Glomerular visceral epithelial cell (primary cell): ENCODE results near the gene TMEM178B.

Experiments used
- DNase-seq: peaks from one replicate; pipeline ENCODE4 v3.0.0-alpha.2; 2016; ENCODE audit errors: extremely low spot score

TMEM178B gene

DNA sequence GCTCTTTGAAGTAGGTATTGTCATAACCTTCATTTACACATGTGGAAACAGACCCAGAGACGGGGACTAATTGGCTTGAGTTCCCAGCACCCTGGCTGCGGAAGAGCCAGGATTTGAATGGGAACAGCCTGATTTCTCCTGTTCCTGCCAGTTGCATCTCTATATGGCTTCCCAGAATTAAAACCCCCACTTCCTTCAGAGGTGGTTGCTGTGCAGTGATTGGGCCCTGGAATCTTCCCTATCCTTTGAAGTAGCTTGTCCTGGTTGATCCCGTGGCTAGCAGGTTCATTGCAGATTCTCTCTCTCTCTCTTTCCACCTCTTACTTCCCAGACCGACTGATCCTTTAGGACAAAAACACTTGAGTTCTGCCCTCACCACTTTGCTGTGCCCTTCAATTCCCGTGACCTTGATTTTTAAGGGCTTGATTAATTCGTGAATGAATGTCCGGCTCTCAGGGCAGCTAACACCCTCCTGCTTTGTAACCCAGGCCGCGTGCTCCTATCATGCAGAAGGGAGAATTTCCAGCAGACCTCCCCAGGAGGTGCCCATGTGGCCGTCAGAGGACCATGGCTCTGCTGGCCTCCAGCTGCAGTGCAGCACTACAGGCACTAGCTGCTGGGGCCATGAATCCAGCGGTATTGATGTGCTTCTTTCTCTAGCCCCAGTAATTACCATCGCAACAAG is 356.7 kb downstream of the TMEM178B start:
- DNase-seq: no peak

- no peak for DNase-seq
Measured at GRCh38 chr7:141431140-141431479, 357.2 kb downstream of the TMEM178B start.

GRCh38 chr7:141431711-141432110 is 357.8 kb downstream of the TMEM178B start:
- DNase-seq: no peak

DNA sequence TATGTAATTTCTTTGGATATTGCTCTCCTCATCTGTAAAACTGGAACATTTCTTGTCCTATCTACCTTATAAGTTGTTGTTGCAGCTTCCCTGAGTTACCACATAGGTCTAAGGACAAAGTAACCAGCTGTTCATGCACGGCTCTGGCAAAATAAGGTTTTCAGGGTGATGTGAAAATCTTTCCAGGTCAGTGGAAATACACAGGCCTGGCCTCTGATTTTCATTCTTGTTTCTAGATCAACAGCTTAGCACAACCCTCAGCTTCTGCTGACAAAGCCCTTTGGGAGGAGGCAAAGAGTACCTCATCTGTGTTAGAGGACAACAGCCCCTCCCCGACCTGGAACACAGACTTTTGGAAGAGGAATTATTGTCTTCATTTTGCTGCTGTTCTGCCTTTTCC is 359.8 kb downstream of the TMEM178B start:
- no peak for DNase-seq

- DNase-seq: no peak
Measured at GRCh38 chr7:141436139-141436538, 362.3 kb downstream of the TMEM178B start.

- DNase-seq: peak; percentile 18
Measured at GRCh38 chr7:141436575-141437075, 362.8 kb downstream of the TMEM178B start.

GRCh38 chr7:141439164-141439563 is 365.3 kb downstream of the TMEM178B start:
- no peak for DNase-seq

- DNase-seq: no peak
Measured at GRCh38 chr7:141439776-141440175, 365.9 kb downstream of the TMEM178B start.

DNA sequence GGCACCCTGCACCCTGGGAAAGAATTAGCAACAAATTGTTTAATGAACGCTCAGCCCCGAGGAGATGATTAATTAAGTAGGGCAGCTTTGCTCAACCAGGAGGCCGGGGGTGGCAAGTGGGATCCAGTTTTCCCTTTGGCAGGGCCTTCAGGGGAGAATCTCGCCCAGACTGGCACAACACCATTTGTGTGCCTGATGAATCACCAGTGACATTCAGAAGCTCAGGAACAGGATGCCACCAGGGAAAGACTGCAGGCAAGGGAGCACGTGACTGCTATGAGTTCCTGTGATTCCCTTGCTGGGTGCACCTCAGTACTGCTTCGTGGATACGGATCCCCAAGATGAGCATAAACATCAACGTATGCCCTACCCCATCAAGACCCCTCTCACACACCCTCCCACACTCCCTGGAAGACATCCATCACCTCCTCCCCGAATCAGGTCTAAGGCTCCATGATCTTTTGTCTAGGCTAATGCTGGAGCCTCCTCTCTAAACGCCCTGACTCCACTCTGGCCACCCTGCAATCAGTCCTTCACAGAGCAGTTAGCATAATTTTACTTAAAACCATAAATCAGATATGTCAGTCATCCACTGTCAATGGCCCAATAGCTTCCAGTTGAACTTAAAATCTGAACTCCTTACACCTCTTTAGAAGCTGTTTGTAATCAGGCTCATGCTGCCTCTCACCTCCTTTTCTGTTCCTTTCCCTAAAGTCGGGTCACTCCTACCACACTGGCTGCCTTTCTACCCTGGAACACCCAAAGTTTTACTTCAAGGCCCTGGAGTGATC is 368.2 kb downstream of the TMEM178B start:
- DNase-seq: no peak

DNA sequence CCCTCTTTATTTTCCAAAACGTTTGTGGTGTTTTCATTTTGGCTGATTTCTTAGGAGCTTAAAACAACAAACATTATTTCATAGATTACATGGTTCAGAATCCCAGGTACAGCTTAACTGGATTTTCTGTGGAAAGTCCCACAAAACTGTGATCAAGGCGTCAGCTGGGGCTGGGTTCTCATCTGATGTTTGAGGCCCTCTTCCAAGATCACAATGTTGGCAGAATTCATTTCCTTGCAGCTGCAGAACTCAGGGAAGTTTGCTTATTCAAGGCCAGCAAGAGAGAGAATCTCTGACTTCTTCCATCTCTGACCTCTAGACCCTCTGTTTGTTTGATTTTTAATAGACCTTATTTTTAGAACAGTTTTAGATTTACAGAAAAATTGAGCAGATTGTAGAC is 368.9 kb downstream of the TMEM178B start:
- DNase-seq: no peak

- peak; percentile 77 for DNase-seq
Measured at GRCh38 chr7:141444961-141445360, 371.1 kb downstream of the TMEM178B start.

DNA sequence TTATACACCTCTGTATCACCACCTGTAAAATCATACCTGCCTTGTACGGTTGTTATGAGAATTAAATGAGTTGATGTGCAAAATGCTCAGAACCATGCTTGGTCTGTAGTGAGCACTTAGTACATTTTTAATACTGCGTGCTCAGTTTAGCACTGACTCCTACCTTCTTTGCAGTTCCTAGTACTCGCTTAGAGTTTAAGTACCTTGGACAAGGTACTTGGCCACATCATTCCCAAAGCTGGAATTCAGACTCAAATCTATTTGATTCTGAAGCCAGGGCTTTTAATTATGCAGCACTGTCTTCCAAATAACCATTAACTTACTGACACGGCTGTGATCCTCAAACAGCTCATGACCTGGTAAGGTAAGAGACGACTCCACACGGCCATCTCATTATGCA is 377.4 kb downstream of the TMEM178B start:
- no peak for DNase-seq

GRCh38 chr7:141452911-141453310 is 379.0 kb downstream of the TMEM178B start:
- DNase-seq: no peak

GRCh38 chr7:141454338-141454737 is 380.5 kb downstream of the TMEM178B start:
- DNase-seq: no peak

- DNase-seq: no peak
Measured at GRCh38 chr7:141455723-141456122, 381.9 kb downstream of the TMEM178B start.

- DNase-seq: peak; percentile 88
Measured at GRCh38 chr7:141456298-141456697, 382.4 kb downstream of the TMEM178B start.

GRCh38 chr7:141456711-141457110 is 382.8 kb downstream of the TMEM178B start:
- no peak for DNase-seq

DNA sequence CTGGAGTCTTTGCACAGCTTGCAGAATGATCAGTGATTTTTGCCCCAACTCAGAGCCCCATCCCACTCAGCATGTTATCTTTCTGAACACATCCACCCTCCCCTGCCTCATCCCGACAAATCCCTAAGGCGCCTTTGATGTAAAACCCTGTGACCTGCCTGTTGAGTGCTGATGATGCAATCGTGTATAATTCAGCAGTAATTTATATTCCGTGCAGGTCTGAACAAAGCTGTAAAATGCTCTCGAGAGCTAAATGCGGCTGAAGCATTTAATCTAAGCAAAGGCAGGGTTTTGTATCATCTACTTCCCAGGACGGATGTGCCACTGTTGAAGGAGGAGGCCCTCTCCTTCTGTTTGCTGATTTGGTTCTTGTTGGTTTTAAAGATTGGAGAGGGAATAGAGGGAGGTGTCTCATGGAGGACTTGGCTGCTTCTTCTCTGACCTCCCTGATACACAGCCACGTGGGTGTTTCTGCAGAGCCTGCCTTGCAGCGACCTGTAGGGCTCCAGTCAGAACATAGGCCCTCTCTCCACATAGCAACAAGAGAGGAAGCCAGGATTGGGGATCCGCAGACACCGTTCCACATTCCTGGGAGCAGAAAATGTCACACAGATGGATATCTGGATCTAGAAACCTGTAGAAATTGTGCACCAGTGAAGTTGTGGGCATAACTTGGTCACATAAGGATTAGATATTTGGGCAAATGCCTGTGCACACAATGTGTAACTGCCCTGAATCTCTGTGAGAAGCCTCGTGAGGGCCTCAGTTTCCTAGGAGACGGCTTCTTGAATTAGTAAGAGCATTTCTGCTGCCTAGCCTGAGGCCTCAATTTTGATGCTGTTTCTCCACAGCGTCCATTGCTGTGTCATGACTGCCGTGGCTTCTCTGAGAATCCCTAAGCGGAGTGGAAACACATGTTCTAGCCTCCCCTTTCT is 387.2 kb downstream of the TMEM178B start:
- no peak for DNase-seq

DNA sequence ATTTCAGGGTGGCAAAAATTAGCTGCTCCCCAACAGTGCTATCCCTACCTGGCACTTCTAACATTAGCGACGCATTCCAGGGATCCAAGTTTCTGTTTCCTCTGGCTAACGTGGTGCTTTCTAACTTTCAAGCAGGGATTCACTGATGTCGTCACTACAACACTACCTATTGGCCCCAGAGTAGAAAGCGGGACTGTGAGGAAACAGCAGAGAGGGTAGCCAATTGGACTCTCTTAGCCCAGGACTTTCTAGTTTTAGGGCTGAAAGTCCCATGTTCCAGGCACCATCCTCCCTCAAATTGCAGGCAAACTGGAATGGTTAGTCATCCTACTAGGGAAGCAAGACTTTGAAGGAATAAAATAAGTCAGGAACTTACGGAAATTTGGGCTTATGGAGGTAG is 388.1 kb downstream of the TMEM178B start:
- DNase-seq: no peak

GRCh38 chr7:141462958-141463357 is 389.1 kb downstream of the TMEM178B start:
- no peak for DNase-seq

GRCh38 chr7:141463986-141464385 is 390.1 kb downstream of the TMEM178B start:
- peak; percentile 80 for DNase-seq

DNA sequence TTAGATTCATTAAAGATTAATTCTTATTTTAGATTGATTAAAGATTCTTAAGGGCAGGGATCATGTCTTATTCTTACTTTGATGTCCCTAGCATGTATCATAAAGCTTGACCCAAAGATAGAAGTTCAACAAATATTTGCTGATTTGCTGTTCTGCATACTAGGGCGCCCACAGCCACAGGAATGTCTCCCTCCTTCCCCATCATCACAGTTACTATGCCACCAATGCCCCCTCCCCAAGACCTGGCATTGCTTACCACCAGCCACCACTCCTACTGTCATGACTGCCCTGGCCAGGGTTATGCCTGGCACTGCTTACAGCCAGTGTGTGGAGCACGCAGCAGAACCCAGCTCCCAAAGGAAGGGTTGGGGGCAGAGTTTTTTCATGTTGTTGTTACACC is 390.7 kb downstream of the TMEM178B start:
- peak; percentile 47 for DNase-seq
